ENCODE data around the gene DNAJC1. TPM values are rescaled to one million over a fixed set of nuclear protein-coding genes. Genes with fewer than 3 reads are reported as not detected.
A peak's percentile ranks its signal among the peaks of the same experiment; 100 is the strongest.

DNAJC1 gene
- total and polyA plus RNA-seq, 3 donors from 2014 or later = 16.7 to 59.6 (median 59.0) TPM

GRCh38 chr10:21724687-21725367 is 278.7 kb downstream of the DNAJC1 start:
- WGBS, 2 donors = 19 to 22% methylated on average over 4 of the region's 4 CpGs
- H3K27me3 ChIP-seq = no peaks in the 10 kb centered on the region
- peak; percentile 98 for DNase-seq
- H3K27ac ChIP-seq = no peak overlapping the region
- H3K36me3 ChIP-seq (ENCODE audit: low read depth, missing control alignments) = no peaks in the 10 kb centered on the region
- TF ChIP-seq CTCF (IDR thresholded peaks at IDR 0.05) (no peak), POLR2A (IDR thresholded peaks at IDR 0.05) (no peak)
- peaks cover 17% of the 10 kb centered on the region for H3K4me1 ChIP-seq
- intact Hi-C loops (cut with DNase I; ENCODE audit: low total_unique reads) = no loop called here
- no peak overlapping the region for H3K4me3 ChIP-seq
- no peaks in the 10 kb centered on the region for H3K9me3 ChIP-seq

GRCh38 chr10:21724020-21724589 is 279.4 kb downstream of the DNAJC1 start:
- Histone ChIP-seq H3K4me3 (no peak overlapping the region), H3K4me1 (peaks cover 17% of the 10 kb centered on the region), H3K36me3 (ENCODE audit: low read depth, missing control alignments) (no peaks in the 10 kb centered on the region), H3K27me3 (no peaks in the 10 kb centered on the region), H3K9me3 (no peaks in the 10 kb centered on the region), H3K27ac (no peak overlapping the region)
- 44 to 53% methylated on average over 7 of the region's 7 CpGs for WGBS, 2 donors
- intact Hi-C loops (cut with DNase I; ENCODE audit: low total_unique reads) = no loop called here
- DNase-seq = no peak
- TF ChIP-seq CTCF (IDR thresholded peaks at IDR 0.05) = no peak
- TF ChIP-seq POLR2A (IDR thresholded peaks at IDR 0.05) = no peak

- intact Hi-C loops (cut with DNase I; ENCODE audit: low total_unique reads) = no loop called here
These were observed 281.3 kb downstream of the DNAJC1 start for GRCh38 chr10:21722209-21722608.

GRCh38 chr10:21721000-21721665 is 282.4 kb downstream of the DNAJC1 start:
- no peaks in the 10 kb centered on the region for H3K9me3 ChIP-seq
- WGBS, 2 donors = 81 to 82% methylated on average over 6 of the region's 6 CpGs
- no peak overlapping the region for H3K4me3 ChIP-seq
- no peak for DNase-seq
- H3K27ac ChIP-seq = no peak overlapping the region
- TF ChIP-seq CTCF (IDR thresholded peaks at IDR 0.05) (no peak), POLR2A (IDR thresholded peaks at IDR 0.05) (no peak)
- intact Hi-C loops (cut with DNase I; ENCODE audit: low total_unique reads) = no loop called here
- no peaks in the 10 kb centered on the region for H3K36me3 ChIP-seq (ENCODE audit: low read depth, missing control alignments)
- no peaks in the 10 kb centered on the region for H3K27me3 ChIP-seq
- H3K4me1 ChIP-seq = peaks cover 17% of the 10 kb centered on the region

More at GRCh38 chr10:21722209-21722608, 281.3 kb downstream of the DNAJC1 start:
- Histone ChIP-seq H3K4me3 (no peak overlapping the region), H3K27ac (no peak overlapping the region), H3K9me3 (no peaks in the 10 kb centered on the region), H3K27me3 (no peaks in the 10 kb centered on the region), H3K4me1 (peaks cover 17% of the 10 kb centered on the region), H3K36me3 (ENCODE audit: low read depth, missing control alignments) (no peaks in the 10 kb centered on the region)
- WGBS, 2 donors = 96 to 100% methylated on average over 2 of the region's 2 CpGs
- TF ChIP-seq CTCF (IDR thresholded peaks at IDR 0.05) (no peak), POLR2A (IDR thresholded peaks at IDR 0.05) (no peak)
- no peak for DNase-seq
